GM19328 (cell line): ENCODE results near the gene MRAP.
"Not testable (repeated sequence)": the region's sequence is repeated elsewhere in the genome, so short reads cannot be mapped to it uniquely, and the experiment has no call there.

Experiments
- ATAC-seq: cut with Tn5 transposase; IDR thresholded peaks from one replicate; pipeline ENCODE4 v1.9.1; 2021; ENCODE audit warnings: mild to moderate bottlenecking, moderate library complexity; ENCODE audit not compliant: unreplicated experiment

MRAP gene

GRCh38 chr21:32298658-32299081 is at the start of gene MRAP:
TSS of gene MRAP (plus strand) at chr21:32298855. CDS start at chr21:32298972, 117 bp downstream.
- ATAC-seq: no peak

GRCh38 chr21:32249511-32250280 is 49.0 kb upstream of the MRAP start:
- ATAC-seq: no peak

DNA sequence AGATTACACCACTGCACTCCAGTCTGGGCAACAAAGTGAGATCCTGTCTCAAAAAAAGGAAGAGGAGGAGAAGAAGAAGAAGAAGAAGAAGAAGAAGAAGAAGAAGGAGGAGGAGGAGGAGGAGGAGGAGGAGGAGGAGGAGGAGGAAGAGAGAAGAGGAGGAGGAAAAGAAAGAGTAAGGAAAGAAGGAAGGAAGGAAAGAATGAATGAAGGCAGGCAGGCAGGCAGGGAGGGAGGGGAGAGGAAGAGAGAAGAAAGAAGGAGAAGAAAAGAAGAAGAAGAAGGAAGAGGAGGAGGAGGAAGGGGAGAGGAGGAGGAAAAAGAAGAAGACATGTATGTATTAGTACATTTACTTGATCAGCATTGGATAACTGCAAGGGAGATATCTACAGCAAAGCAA is 46.5 kb upstream of the MRAP start:
- no peak for ATAC-seq

- ATAC-seq: no peak
Observed at GRCh38 chr21:32253215-32253641, 45.4 kb upstream of the MRAP start.

DNA sequence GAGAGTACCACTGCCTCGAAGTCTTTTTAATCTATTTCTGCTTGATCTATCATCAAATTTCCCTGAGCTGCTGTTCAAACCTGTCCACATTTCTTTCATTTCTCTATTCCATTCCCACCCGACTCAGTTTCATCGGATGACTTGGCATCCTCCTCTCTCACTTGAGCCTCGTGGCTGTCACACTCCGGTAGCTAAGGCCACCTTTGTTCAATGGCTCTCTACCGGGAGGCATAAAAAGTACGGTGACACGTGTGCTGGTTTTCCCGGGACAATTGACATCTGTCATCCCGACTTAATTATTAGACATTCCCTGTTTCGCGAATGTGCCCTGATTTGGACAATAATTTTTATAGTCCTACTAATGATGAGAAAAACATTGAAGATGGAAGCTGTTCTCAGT is 42.4 kb upstream of the MRAP start:
- ATAC-seq: no peak

GRCh38 chr21:32256873-32257620 is 41.6 kb upstream of the MRAP start:
- ATAC-seq: no peak

- ATAC-seq: no peak
Observed at GRCh38 chr21:32257962-32258785, 40.5 kb upstream of the MRAP start.

- ATAC-seq: not testable (repeated sequence)
Observed at GRCh38 chr21:32258786-32259048, 39.9 kb upstream of the MRAP start.

DNA sequence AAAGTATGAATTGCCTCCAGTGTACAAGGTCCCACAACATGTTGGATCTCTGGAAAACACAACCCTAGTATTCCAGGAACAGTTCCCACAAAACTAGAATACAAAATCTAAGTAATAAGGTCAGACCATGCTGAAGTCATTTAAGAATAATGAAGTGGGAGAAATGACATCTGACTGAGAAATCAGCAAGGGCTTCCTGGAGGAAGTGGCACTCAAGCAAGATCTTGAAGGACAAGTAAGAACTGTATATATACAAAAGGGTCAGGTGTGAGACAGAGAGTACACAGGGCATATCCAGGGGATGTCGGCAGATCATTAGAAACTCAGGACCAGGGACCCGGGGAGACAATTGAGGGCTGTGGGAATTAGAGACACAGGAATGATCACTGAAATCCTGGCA is 38.5 kb upstream of the MRAP start:
- no peak for ATAC-seq

GRCh38 chr21:32261929-32262328 is 36.7 kb upstream of the MRAP start:
- ATAC-seq: no peak

DNA sequence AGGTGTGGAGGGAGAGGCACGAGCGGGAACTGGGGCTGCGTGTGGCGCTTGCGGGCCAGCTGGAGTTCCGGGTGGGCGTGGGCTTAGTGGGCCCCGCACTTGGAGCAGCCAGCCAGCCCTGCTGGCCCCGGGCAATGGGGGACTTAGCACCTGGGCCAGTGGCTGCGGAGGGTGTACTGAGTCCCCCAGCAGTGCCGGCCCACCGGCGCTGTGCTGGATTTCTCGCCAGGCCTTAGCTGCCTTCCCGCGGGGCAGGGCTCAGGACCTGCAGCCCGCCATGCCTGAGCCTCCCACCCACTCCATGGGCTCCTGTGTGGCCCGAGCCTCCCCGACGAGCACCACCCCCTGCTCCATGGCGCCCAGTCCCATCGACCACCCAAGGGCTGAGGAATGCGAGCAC is 33.3 kb upstream of the MRAP start:
- ATAC-seq: not testable (repeated sequence)

DNA sequence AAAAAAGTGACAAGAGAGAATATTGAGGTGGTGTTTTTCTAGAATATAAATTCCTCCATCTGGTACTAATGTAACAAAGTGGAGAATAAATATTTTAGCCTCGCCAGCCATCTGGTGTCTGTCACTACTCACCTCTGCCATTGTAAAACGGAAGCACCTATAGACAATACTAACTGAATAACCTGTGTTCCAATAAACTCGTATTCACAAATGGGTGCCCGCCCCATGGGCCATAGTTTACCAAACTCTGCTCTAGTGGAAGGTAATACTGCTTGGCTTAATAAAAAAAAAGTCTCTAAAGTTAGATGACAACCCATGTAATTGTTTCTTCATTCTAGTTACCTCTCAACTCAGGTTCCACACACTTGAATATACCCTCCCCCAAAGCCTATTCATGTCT is 27.9 kb upstream of the MRAP start:
- no peak for ATAC-seq

GRCh38 chr21:32276671-32277070 is 22.0 kb upstream of the MRAP start:
- no peak for ATAC-seq

- ATAC-seq: no peak
Observed at GRCh38 chr21:32278103-32278502, 20.6 kb upstream of the MRAP start.

DNA sequence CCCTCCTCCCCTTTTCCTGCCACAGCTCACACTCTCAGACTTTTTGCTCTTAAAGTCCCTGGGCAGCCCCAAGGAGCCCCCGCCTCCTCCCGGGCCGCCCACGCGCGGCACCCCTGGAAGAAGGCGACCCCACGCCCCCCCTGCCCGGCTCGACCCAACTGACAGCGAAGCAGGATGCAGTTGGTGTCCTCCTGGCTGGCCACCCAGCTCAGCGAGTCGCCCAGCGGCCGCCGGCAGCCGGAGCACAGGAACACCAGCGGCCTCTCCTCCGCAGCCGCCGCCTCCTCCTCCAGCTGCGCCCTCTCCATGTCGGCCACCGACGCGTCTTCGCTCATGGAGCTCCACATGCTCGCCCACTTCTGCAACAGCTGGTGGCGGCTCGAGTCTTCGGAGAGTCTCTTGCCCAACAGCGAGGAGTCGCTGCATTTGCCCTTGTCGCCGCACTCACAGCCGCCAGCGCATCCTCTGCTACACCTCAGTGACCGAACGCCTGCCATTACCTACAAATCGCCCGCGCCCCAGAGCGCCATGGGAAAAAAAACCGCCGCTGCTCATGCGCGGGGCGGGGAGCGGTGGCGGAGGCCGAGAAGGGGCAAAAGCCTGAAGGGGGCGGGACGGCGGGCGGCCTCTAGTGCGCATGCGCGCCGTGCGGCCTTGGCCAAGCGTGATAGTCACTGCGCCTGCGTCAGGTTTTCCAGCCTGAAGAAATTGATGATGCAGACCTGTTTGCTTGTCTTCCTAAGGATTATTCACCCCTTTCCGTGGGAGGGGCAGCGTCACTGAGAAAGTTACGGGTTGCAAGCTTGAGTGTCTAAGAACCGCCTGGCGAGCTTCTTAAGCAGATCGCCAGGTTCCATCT is 19.9 kb upstream of the MRAP start, which contains the start of gene MIS18A:
TSS of gene MIS18A (minus strand) at position 532 of the 859 bp plus-strand sequence. CDS start at position 497, 35 bp downstream.
- ATAC-seq: peak; percentile 91

GRCh38 chr21:32279377-32279680 is 19.3 kb upstream of the MRAP start:
- peak; percentile 12 for ATAC-seq

- no peak for ATAC-seq
Observed at GRCh38 chr21:32281531-32281930, 17.1 kb upstream of the MRAP start.

GRCh38 chr21:32282992-32283391 is 15.7 kb upstream of the MRAP start:
- ATAC-seq: no peak

DNA sequence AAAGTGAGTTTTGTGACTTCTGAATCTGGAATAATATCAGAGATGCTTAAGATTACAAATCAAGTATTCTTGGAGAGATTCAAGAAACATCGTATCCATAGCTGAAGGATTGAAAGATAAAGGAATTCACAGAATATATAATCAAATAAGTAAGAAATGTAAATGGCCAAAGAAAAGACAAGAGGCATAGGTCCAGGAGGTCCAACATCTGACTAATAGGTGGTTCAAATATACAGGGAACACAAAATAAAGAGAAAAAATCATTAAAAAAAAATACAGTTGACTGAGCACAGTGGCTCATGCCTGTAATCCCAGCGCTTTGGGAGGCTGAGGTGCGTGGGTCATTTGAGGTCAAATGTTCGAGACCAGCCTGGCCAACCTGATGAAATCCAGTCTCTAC is 13.2 kb upstream of the MRAP start:
- no peak for ATAC-seq

GRCh38 chr21:32297449-32297848 is 1.2 kb upstream of the MRAP start:
- ATAC-seq: no peak

GRCh38 chr21:32298148-32298559 is 501 bp upstream of the MRAP start:
- no peak for ATAC-seq
